Measurements from ENCODE around the gene ZNF254.
"Not testable (repeated sequence)": the region's sequence is repeated elsewhere in the genome, so short reads cannot be mapped to it uniquely, and the experiment has no call there.

ZNF254 gene

GRCh38 chr19:24063295-24063694, 23.7 kb upstream of the ZNF254 start:
- no peak for ATAC-seq
- no peaks in the 10 kb centered on the region for H3K27me3 Mint-ChIP-seq
- no peak overlapping the region for H3K4me3 Mint-ChIP-seq
- H3K9me3 Mint-ChIP-seq, result no peaks in the 10 kb centered on the region
- H3K4me1 Mint-ChIP-seq, result peaks cover 8% of the 10 kb centered on the region
- DNase-seq, result no peak
- peak overlapping the region in 1 of 2 donors; percentile 12 for H3K27ac Mint-ChIP-seq

GRCh38 chr19:24064175-24064574, 22.8 kb upstream of the ZNF254 start:
- Mint-ChIP-seq H3K27ac (peak overlapping the region in 1 of 2 donors; percentile 90), H3K27me3 (no peaks in the 10 kb centered on the region), H3K9me3 (no peaks in the 10 kb centered on the region), H3K4me1 (peaks cover 8% of the 10 kb centered on the region), H3K4me3 (no peak overlapping the region)
- ATAC-seq, result no peak
- no peak for DNase-seq

- Mint-ChIP-seq H3K4me1 (peaks cover 8% of the 10 kb centered on the region), H3K27ac (no peak overlapping the region), H3K9me3 (no peaks in the 10 kb centered on the region), H3K27me3 (no peaks in the 10 kb centered on the region), H3K4me3 (no peak overlapping the region)
- DNase-seq, result no peak
- ATAC-seq, result no peak
Measured at GRCh38 chr19:24065243-24065642, 21.7 kb upstream of the ZNF254 start.

GRCh38 chr19:24065865-24066604, 21.0 kb upstream of the ZNF254 start:
- no peaks in the 10 kb centered on the region for H3K9me3 Mint-ChIP-seq
- no peak for ATAC-seq
- H3K4me3 Mint-ChIP-seq, result no peak overlapping the region
- H3K27ac Mint-ChIP-seq, result no peak overlapping the region
- H3K27me3 Mint-ChIP-seq, result no peaks in the 10 kb centered on the region
- H3K4me1 Mint-ChIP-seq, result peaks cover under 1% of the 10 kb centered on the region
- DNase-seq, result no peak

GRCh38 chr19:24069905-24070657, 16.9 kb upstream of the ZNF254 start:
- Mint-ChIP-seq H3K27ac (no peak overlapping the region), H3K4me3 (no peak overlapping the region), H3K4me1 (peaks cover 6% of the 10 kb centered on the region), H3K27me3 (no peaks in the 10 kb centered on the region), H3K9me3 (peaks cover 2 to 5% of the 10 kb centered on the region in 2 donors)
- DNase-seq, result no peak
- no peak for ATAC-seq

- H3K9me3 Mint-ChIP-seq, result peaks cover 6 to 8% of the 10 kb centered on the region in 2 donors
- H3K27me3 Mint-ChIP-seq, result no peaks in the 10 kb centered on the region
- DNase-seq (no peak), ATAC-seq (no peak)
- H3K4me3 Mint-ChIP-seq, result no peak overlapping the region
- H3K27ac Mint-ChIP-seq, result no peak overlapping the region
- H3K4me1 Mint-ChIP-seq, result peaks cover 6% of the 10 kb centered on the region
Measured at GRCh38 chr19:24071078-24071477, 15.9 kb upstream of the ZNF254 start.

- peaks cover 6 to 8% of the 10 kb centered on the region in 2 donors for H3K9me3 Mint-ChIP-seq
- H3K27me3 Mint-ChIP-seq, result no peaks in the 10 kb centered on the region
- peaks cover 6% of the 10 kb centered on the region for H3K4me1 Mint-ChIP-seq
- ATAC-seq (peak; percentile 55), DNase-seq (no peak)
- H3K4me3 Mint-ChIP-seq, result no peak overlapping the region
- no peak overlapping the region for H3K27ac Mint-ChIP-seq
Measured at GRCh38 chr19:24072720-24073119, 14.3 kb upstream of the ZNF254 start.

- H3K4me3 Mint-ChIP-seq, result no peak overlapping the region
- peaks cover 6% of the 10 kb centered on the region for H3K4me1 Mint-ChIP-seq
- no peak for DNase-seq
- ATAC-seq, result peak; percentile 68
- no peaks in the 10 kb centered on the region for H3K27me3 Mint-ChIP-seq
- H3K9me3 Mint-ChIP-seq, result peaks cover 6 to 8% of the 10 kb centered on the region in 2 donors
- no peak overlapping the region for H3K27ac Mint-ChIP-seq
Measured at GRCh38 chr19:24073807-24074206, 13.2 kb upstream of the ZNF254 start.

- peaks cover 6 to 8% of the 10 kb centered on the region in 2 donors for H3K9me3 Mint-ChIP-seq
- no peaks in the 10 kb centered on the region for H3K27me3 Mint-ChIP-seq
- ATAC-seq (peak; percentile 74), DNase-seq (no peak)
- H3K4me1 Mint-ChIP-seq, result peaks cover 6% of the 10 kb centered on the region
- H3K27ac Mint-ChIP-seq, result peak overlapping the region in 1 of 2 donors; percentile 42
- no peak overlapping the region for H3K4me3 Mint-ChIP-seq
Measured at GRCh38 chr19:24074720-24075454, 12.1 kb upstream of the ZNF254 start.

- H3K4me1 Mint-ChIP-seq, ATAC-seq, H3K4me3 Mint-ChIP-seq, H3K27ac Mint-ChIP-seq, H3K9me3 Mint-ChIP-seq, H3K27me3 Mint-ChIP-seq, DNase-seq: not testable (repeated sequence)
Measured at GRCh38 chr19:24075530-24075929, 11.5 kb upstream of the ZNF254 start.

GRCh38 chr19:24078680-24079079, 8.3 kb upstream of the ZNF254 start:
- Mint-ChIP-seq H3K27ac (no peak overlapping the region), H3K4me1 (no peaks in the 10 kb centered on the region)

GRCh38 chr19:24081056-24081455, 5.9 kb upstream of the ZNF254 start:
- ATAC-seq (no peak), DNase-seq (no peak)
- Mint-ChIP-seq H3K27ac (no peak overlapping the region), H3K9me3 (no peaks in the 10 kb centered on the region), H3K4me1 (no peaks in the 10 kb centered on the region), H3K27me3 (no peaks in the 10 kb centered on the region), H3K4me3 (no peak overlapping the region)

More at GRCh38 chr19:24078680-24079079, 8.3 kb upstream of the ZNF254 start:
- ATAC-seq (no peak), DNase-seq (no peak)
- no peaks in the 10 kb centered on the region for H3K27me3 Mint-ChIP-seq
- H3K4me3 Mint-ChIP-seq, result no peak overlapping the region
- H3K9me3 Mint-ChIP-seq, result peaks cover 6 to 8% of the 10 kb centered on the region in 2 donors

- DNase-seq, result no peak
Measured at GRCh38 chr19:24098359-24098758, 11.4 kb downstream of the ZNF254 start.

GRCh38 chr19:24099829-24100228, 12.8 kb downstream of the ZNF254 start:
- peak; percentile 28 for ATAC-seq

More at GRCh38 chr19:24098359-24098758, 11.4 kb downstream of the ZNF254 start:
- H3K27me3 Mint-ChIP-seq, result no peaks in the 10 kb centered on the region
- no peak overlapping the region for H3K4me3 Mint-ChIP-seq
- peaks cover 20 to 21% of the 10 kb centered on the region in 2 donors for H3K9me3 Mint-ChIP-seq
- no peak for ATAC-seq
- H3K4me1 Mint-ChIP-seq, result peaks cover 11% of the 10 kb centered on the region
- H3K27ac Mint-ChIP-seq, result no peak overlapping the region

GRCh38 chr19:24100597-24100996, 13.6 kb downstream of the ZNF254 start:
- not testable (repeated sequence) for H3K27me3 Mint-ChIP-seq, H3K27ac Mint-ChIP-seq, ATAC-seq, H3K4me1 Mint-ChIP-seq, H3K4me3 Mint-ChIP-seq, DNase-seq
- H3K9me3 Mint-ChIP-seq, result peaks cover 11 to 22% of the 10 kb centered on the region in 2 donors

More at GRCh38 chr19:24099829-24100228, 12.8 kb downstream of the ZNF254 start:
- peaks cover 16 to 27% of the 10 kb centered on the region in 2 donors for H3K9me3 Mint-ChIP-seq
- no peak overlapping the region for H3K4me3 Mint-ChIP-seq
- H3K27me3 Mint-ChIP-seq, result no peaks in the 10 kb centered on the region
- no peak overlapping the region for H3K27ac Mint-ChIP-seq
- H3K4me1 Mint-ChIP-seq, result peaks cover 11% of the 10 kb centered on the region
- DNase-seq, result no peak
